ENCODE measurements around the gene ST6GALNAC6.

The ST6GALNAC6 gene

GRCh38 chr9:127866535-127866934 is 32.9 kb downstream of the ST6GALNAC6 start:
- Histone ChIP-seq H3K4me1 (ENCODE audit: control insufficient read depth in 1 of 2, insufficient read depth in 1 of 2, low read depth in 1 of 2, low read length in 1 of 2) (peaks cover 19 to 20% of the 10 kb centered on the region in 2 experiments), H3K27ac (no peak overlapping the region), H3K4me3 (ENCODE audit: low read depth in 1 of 2, low read length in 1 of 2) (no peak overlapping the region), H3K27me3 (no peaks in the 10 kb centered on the region), H3K9me3 (no peaks in the 10 kb centered on the region), H3K36me3 (no peaks in the 10 kb centered on the region)
- no peak for TF ChIP-seq CTCF (IDR thresholded peaks at IDR 0.05)

- no peaks in the 10 kb centered on the region for H3K36me3 ChIP-seq
- H3K9me3 ChIP-seq: no peaks in the 10 kb centered on the region
- TF ChIP-seq CTCF (IDR thresholded peaks at IDR 0.05): no peak
- no peak overlapping the region for H3K4me3 ChIP-seq (ENCODE audit: low read depth in 1 of 2, low read length in 1 of 2)
- H3K27ac ChIP-seq: no peak overlapping the region
- H3K27me3 ChIP-seq: no peaks in the 10 kb centered on the region
- H3K4me1 ChIP-seq (ENCODE audit: control insufficient read depth in 1 of 2, insufficient read depth in 1 of 2, low read depth in 1 of 2, low read length in 1 of 2): peaks cover 25 to 26% of the 10 kb centered on the region in 2 experiments
Observed at GRCh38 chr9:127865645-127866464, 33.5 kb downstream of the ST6GALNAC6 start.

GRCh38 chr9:127863191-127863621 is 36.2 kb downstream of the ST6GALNAC6 start:
- TF ChIP-seq CTCF (IDR thresholded peaks at IDR 0.05): no peak
- H3K36me3 ChIP-seq: no peaks in the 10 kb centered on the region
- H3K27me3 ChIP-seq: no peaks in the 10 kb centered on the region
- H3K4me1 ChIP-seq (ENCODE audit: control insufficient read depth in 1 of 2, insufficient read depth in 1 of 2, low read depth in 1 of 2, low read length in 1 of 2): peaks cover 25 to 26% of the 10 kb centered on the region in 2 experiments
- H3K9me3 ChIP-seq: no peaks in the 10 kb centered on the region
- no peak overlapping the region for H3K4me3 ChIP-seq (ENCODE audit: low read depth in 1 of 2, low read length in 1 of 2)
- peak overlapping the region; percentile 68 for H3K27ac ChIP-seq

GRCh38 chr9:127862075-127863011 is 37.1 kb downstream of the ST6GALNAC6 start:
- Histone ChIP-seq H3K4me1 (ENCODE audit: control insufficient read depth in 1 of 2, insufficient read depth in 1 of 2, low read depth in 1 of 2, low read length in 1 of 2) (peaks cover 25 to 26% of the 10 kb centered on the region in 2 experiments), H3K9me3 (no peaks in the 10 kb centered on the region), H3K36me3 (no peaks in the 10 kb centered on the region), H3K4me3 (ENCODE audit: low read depth in 1 of 2, low read length in 1 of 2) (peak overlapping the region in 1 of 2 experiments; percentile 13), H3K27ac (peak overlapping the region; percentile 68), H3K27me3 (no peaks in the 10 kb centered on the region)
- TF ChIP-seq CTCF (IDR thresholded peaks at IDR 0.05): no peak

GRCh38 chr9:127860779-127861178 is 38.6 kb downstream of the ST6GALNAC6 start:
- no peak for TF ChIP-seq CTCF (IDR thresholded peaks at IDR 0.05)
- H3K4me1 ChIP-seq (ENCODE audit: control insufficient read depth in 1 of 2, insufficient read depth in 1 of 2, low read depth in 1 of 2, low read length in 1 of 2): peaks cover 25 to 26% of the 10 kb centered on the region in 2 experiments
- no peak overlapping the region for H3K27ac ChIP-seq
- H3K27me3 ChIP-seq: no peaks in the 10 kb centered on the region
- no peak overlapping the region for H3K4me3 ChIP-seq (ENCODE audit: low read depth in 1 of 2, low read length in 1 of 2)
- no peaks in the 10 kb centered on the region for H3K9me3 ChIP-seq
- H3K36me3 ChIP-seq: no peaks in the 10 kb centered on the region

Data from neutrophil (primary cell).